ENCODE data around the gene GFAP.

Gene GFAP

GRCh38 chr17:44884941-44885340, 30.4 kb downstream of the GFAP start:
- no peaks in the 10 kb centered on the region for H3K9me3 ChIP-seq (ENCODE audit: control insufficient read depth, insufficient read depth, low read depth, low read length)
- no peaks in the 10 kb centered on the region for H3K4me1 ChIP-seq (ENCODE audit: control insufficient read depth, insufficient read depth, low read length)
- H3K36me3 ChIP-seq (ENCODE audit: control insufficient read depth in 2 of 2, insufficient read depth in 1 of 2, low read length in 2 of 2): peaks cover 59 to 95% of the 10 kb centered on the region in 2 experiments
- TF ChIP-seq ZNF626 (tag by site-specific recombination; IDR thresholded peaks at IDR 0.05): no peak
- no peak for TF ChIP-seq ZNF660 (tag by site-specific recombination; IDR thresholded peaks at IDR 0.05)
- TF ChIP-seq ZNF549 (tag by site-specific recombination; IDR thresholded peaks at IDR 0.05): no peak
- TF ChIP-seq ZNF202 (tag by site-specific recombination; IDR thresholded peaks at IDR 0.05; ENCODE audit: borderline replicate concordance): no peak
- no peak for TF ChIP-seq ZNF529 (tag by site-specific recombination; IDR thresholded peaks at IDR 0.05; ENCODE audit: insufficient replicate concordance)
- TF ChIP-seq ZNF112 (tag by site-specific recombination; IDR thresholded peaks at IDR 0.05): no peak
- TF ChIP-seq ZNF169 (tag by site-specific recombination; IDR thresholded peaks at IDR 0.05): no peak
- no peak for TF ChIP-seq ELK4 (IDR thresholded peaks at IDR 0.05; ENCODE audit: borderline replicate concordance, low read depth, low read length)
- no peak for TF ChIP-seq ZNF311 (tag by site-specific recombination; IDR thresholded peaks at IDR 0.05; ENCODE audit: borderline replicate concordance)
- TF ChIP-seq GLI4 (tag by site-specific recombination; IDR thresholded peaks at IDR 0.05): no peak
- no peak for TF ChIP-seq KLF7 (tag by site-specific recombination; IDR thresholded peaks at IDR 0.05; ENCODE audit: borderline replicate concordance)
- TF ChIP-seq ZBTB1 (tag by site-specific recombination; IDR thresholded peaks at IDR 0.05): no peak
- no peak for TF ChIP-seq ZNF621 (tag by site-specific recombination; IDR thresholded peaks at IDR 0.05)
- no peak for TF ChIP-seq ZBTB6 (tag by site-specific recombination; IDR thresholded peaks at IDR 0.05)
- TF ChIP-seq ZNF514 (tag by site-specific recombination; IDR thresholded peaks at IDR 0.05): no peak
- TF ChIP-seq ZNF140 (tag by site-specific recombination; IDR thresholded peaks at IDR 0.05): no peak
- no peak for TF ChIP-seq MEIS1 (CRISPR knock-in tag; IDR thresholded peaks at IDR 0.05; ENCODE audit: borderline replicate concordance)
- TF ChIP-seq ZNF777 (tag by site-specific recombination; IDR thresholded peaks at IDR 0.05; ENCODE audit: borderline replicate concordance): no peak
- no peak for TF ChIP-seq PRDM2 (tag by site-specific recombination; IDR thresholded peaks at IDR 0.05; ENCODE audit: borderline replicate concordance)
- H3K4me3 ChIP-seq (ENCODE audit: low read depth, low read length): no peak overlapping the region
- POLR2A ChIA-PET: interaction anchor here (0.9 to 1.5 kb wide), 3 partner anchors 8 to 13 kb away, joined by 4 to 8 read pairs (median 4); no protein-coding TSS in a partner anchor
- CTCF ChIA-PET: interaction anchor here (2.1 to 13.6 kb wide), 3 partner anchors 18 to 214 kb away, joined by 7 to 221 read pairs (median 21); no protein-coding TSS in a partner anchor
- H3K27ac ChIP-seq (ENCODE audit: extremely low read depth, low read depth, low read length): no peak overlapping the region

Measured in HEK293 (cell line).